Endometrium (tissue), 2 donors: ENCODE results near the gene CADPS2.

Experiments
- FAIRE-seq: peaks from 2 replicates; lab custom pipeline; 2012; peaks lifted over from hg19 to GRCh38; lab: Jason Lieb, UNC
- donor health status: control.
- donor health status: control.

The CADPS2 gene

DNA sequence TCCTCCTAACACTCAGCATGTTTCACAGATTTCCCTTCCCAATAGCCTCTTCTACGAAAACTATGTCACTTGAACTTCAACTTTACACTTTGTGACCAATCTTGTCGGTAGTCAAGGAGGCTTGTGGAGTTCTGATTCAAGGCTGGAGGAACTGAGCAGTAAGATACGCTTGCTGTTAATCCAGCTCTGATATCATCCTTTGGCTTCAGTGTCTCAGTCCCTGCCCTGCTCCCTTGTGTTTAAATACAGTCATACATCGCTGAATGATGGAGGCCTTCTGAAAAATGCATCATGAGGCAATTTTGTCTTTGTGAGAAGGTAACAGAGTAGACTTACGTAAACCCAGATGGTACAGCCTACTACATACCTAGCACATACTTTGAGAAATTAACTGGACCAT, 360.9 kb downstream of the CADPS2 start:
- FAIRE-seq: no peak

DNA sequence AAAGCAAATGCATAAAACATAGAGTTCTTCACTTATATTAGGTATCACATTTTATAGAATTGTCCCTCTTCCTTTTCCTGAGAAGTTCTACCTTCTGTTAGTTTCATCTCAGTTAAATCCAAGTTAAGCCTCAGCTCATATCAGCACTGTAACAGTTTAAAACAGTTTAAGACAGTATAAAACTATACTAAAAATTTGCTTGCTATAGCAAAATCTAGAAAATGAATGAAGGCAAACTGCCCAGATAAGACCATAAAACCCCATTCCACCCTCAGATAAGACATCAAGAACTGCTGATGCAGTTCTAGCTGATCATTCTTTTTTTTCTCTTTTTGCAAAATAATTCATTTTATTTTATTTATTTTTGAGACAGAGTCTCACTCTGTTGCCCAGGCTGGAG, 364.5 kb downstream of the CADPS2 start:
- no peak for FAIRE-seq

GRCh38 chr7:122520971-122521555, 365.2 kb downstream of the CADPS2 start:
- no peak for FAIRE-seq

DNA sequence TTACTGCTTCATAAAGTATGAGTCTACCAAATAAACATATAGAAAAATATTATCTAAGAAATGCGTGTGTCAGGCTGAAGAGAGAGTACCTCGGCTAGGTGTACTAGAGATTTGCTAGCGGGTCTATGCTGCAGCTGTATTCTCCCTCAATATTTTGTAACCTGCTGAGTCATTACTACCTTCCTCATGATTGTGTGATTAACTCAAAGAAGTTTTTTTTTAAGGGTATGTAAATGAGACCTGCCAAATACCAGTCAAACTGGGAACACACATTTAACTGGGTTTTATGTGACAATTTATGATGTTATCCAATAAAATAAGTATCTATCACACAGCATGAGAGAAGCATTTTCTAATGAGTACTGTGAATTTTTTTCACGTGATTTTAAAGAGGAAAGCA, 367.8 kb downstream of the CADPS2 start:
- FAIRE-seq: no peak

DNA sequence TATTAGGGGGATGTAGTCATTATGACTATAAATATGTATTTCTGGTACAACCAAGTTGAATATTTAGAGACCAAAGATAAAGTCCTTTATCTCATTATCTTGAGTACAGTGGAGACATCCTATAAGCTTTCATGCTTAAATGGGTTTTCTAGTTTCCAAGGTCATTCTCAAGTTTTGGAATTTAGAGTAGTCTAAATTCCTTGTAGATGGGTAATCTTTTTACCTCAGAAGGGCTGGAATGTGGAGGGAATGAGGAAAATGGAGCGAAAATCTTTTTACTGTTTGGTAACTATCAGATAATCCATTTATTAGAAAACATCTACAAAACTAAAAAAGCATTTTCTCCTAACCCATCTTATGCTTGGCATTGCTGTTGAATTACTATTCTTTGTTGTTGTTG, 368.7 kb downstream of the CADPS2 start:
- FAIRE-seq: no peak

- FAIRE-seq: no peak
These were observed 370.9 kb downstream of the CADPS2 start for GRCh38 chr7:122515404-122515803.

GRCh38 chr7:122511268-122511667, 375.0 kb downstream of the CADPS2 start:
- no peak for FAIRE-seq

DNA sequence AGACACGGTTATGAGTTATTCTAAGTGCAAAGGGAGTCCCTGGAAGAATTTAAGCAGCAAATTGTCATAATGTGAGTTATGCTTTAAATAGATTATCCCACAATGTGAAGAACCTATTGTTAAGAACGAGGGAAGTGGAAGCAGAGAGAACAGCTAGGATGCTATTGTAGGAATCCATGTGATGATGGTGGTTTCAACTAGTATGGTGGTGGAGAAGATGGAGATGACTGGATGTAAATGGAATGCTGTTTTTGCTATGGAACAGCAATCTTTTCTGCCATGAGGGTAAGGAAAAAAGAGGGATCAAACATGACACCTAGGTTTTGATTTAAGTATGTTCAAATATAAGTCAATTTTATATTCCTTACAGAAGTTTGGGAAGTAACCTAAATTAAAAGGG, 378.7 kb downstream of the CADPS2 start:
- FAIRE-seq: no peak

DNA sequence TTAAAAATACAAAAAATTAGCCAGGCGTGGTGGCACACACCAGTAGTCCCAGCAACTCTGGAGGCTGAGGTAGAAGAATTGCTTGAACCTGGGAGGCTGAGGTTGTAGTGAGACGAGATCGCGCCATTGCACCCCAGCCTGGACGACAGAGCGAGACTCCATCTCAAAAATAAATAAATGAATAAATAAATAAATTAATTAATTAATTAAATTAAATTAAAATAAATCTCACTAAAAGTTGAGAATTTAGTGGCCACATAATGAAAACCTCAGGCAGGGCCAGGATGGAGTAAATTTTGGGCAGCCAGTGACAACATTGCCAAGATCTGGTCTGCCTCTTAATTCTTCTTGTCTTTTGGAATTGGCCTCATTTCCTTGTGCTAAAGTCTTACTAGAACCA, 394.3 kb downstream of the CADPS2 start:
- FAIRE-seq: no peak

DNA sequence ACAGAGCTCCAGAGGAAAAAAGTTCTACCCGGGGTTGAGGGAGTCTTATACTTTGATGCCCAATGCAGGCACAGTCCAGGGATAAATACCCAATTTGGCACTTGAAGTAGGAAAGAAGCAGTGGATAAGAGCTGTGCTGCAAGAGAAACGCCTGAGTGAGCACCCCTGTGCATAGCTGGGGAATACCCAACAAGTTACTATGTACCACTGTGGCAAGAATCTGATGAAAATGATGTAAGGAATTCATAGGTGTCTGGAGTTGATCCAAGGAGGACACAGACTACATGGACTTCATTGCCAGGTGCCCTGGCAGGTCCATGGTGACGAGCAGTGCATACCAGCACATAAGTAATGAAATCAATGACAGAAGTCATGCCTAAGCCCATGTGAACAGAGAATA, 398.0 kb downstream of the CADPS2 start:
- FAIRE-seq: no peak

DNA sequence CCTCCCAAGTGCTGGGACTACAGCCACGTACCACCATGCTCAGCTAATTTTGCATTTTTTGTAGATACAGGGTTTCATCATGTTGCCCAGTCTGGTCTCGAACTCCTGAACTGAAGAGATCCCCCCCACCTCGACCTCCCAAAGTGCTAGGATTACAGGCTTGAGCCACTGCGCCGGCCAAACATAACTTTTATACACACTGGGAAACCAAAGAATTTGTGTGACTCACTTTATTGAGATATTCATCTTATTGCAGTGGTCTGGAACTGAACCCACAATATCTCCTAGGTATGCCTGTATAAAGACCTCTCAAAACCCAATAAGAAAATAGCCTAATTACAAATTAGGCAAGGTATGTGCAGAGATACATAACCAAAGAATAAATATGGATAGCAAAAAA, 399.1 kb downstream of the CADPS2 start:
- FAIRE-seq: no peak

DNA sequence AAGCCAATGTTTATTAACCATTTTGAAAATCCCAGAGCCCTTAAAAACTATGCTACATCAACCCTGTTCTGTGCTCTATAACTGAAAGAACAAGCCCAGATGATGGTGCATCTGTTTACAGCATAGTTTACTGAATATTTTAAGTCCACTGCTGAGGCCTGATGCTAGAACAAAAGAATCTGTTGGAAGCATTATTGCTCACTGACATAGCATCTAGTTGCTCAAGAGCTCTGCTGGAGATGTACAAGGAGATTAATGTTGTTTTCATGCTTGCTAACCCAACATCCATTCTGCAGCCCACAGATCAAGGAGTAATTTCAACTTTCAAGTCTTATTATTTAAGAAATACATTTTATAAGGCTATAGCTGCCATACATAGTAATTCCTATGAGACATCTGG, 400.4 kb downstream of the CADPS2 start:
- FAIRE-seq: no peak

GRCh38 chr7:122482212-122482611, 404.0 kb downstream of the CADPS2 start:
- FAIRE-seq: no peak

GRCh38 chr7:122470859-122471258, 415.4 kb downstream of the CADPS2 start:
- no peak for FAIRE-seq

GRCh38 chr7:122468945-122469344, 417.3 kb downstream of the CADPS2 start:
- no peak for FAIRE-seq

DNA sequence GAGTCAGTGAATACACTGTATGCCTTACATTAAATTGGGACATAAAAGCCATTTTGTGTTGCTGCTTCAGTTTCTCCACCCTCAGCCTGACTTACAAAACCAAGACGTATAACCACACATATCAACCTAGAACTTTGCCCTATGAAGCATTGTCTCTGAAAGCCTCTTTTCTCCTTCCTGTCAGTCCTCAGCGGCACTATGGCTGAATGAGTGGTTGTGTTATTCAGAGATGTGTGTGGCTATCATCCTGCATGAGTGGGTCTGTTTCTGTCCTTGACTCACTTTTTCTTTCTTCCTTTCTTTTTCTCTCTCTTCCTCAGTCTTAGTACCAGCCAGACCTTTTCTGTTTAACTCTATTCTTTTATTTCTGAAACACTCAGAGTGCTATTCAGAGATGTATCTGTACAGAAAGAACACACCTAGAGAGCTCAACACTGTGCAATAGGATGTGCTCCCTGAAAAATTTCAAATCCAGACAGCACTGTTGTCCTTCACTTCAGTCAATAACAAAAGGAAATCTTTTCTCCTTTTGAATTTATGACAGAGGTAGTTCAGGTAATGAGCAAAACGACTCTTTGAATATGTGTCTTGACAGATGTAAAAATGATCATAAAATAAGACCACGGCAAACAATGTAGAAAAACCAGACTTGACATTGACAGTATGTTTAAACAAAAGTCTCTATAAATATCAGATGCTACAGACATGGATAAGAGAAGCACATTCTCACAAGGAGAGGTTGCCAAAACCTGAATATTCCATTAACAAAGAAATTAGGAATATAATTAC, 418.4 kb downstream of the CADPS2 start:
- no peak for FAIRE-seq

GRCh38 chr7:122465296-122465695, 421.0 kb downstream of the CADPS2 start:
- no peak for FAIRE-seq

- no peak for FAIRE-seq
These were observed 422.6 kb downstream of the CADPS2 start for GRCh38 chr7:122463631-122464030.

- FAIRE-seq: no peak
These were observed 425.3 kb downstream of the CADPS2 start for GRCh38 chr7:122460936-122461335.

- no peak for FAIRE-seq
These were observed 428.3 kb downstream of the CADPS2 start for GRCh38 chr7:122457969-122458368.

DNA sequence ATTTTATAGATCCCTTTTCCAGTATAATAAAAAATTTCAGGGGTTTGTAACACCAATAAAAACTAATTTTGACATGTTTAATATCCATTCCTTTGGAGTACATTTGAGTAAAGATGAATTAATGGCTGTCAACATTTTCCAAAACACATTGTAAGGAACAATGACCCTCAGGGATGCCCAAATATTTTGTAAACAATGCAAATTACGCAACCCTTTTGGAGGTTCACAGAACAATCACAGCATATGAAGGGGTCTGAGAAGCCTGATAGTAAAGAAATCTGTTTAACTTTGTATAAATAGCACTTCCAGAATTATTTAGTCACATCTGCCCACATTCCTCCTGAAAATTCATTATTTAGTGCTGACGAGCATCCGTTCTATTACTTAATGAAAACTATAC, 428.9 kb downstream of the CADPS2 start:
- no peak for FAIRE-seq

DNA sequence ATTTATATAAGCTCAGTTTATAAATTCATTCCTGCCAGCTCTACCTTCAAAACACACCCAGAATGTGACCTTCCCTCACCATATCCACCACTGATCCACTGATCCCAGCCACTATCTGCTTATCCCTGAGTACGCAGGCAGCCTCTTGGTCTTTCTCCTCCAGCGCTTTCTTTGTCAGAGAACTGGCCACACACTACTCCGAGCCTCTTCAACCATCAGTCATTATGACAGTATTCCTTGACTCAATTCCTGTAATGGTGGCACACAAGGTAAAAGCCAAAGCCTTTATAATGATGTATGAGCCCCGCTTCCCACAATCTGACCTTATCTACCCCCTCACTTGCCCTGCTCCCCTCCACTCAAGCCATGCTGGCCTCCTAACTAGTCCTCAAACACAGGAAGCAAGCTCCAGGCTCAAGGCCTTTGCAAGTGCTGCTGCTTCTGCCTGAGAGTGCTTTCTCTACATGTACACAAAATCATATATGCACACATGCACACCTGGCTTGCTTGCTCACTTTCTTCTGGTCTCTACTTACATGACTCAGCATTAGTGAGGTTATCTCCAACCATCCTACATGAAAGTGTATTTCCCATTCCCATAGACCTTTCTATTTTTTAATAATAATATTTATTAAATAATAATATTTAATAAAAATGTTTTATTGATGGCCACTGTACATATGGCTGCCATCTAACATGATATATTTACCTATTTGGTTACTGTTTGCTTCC, 431.3 kb downstream of the CADPS2 start:
- FAIRE-seq: no peak

GRCh38 chr7:122453432-122453831, 432.8 kb downstream of the CADPS2 start:
- no peak for FAIRE-seq
